Gastroesophageal sphincter (tissue), 3 donors: ENCODE results near the gene TXNDC17.

Experiments
- POLR2A ChIP-seq, 2 donors: fragments of 450-650 bp; IDR thresholded peaks; one replicate each; pipeline ENCODE4 v1.6.1; 2017; ENCODE audit warnings: antibody characterized with exemption in 2 of 2, mild to moderate bottlenecking in 2 of 2, moderate library complexity in 1 of 2
- POLR2AphosphoS5 ChIP-seq: sonication (generic); formaldehyde crosslinking; IDR thresholded peaks from one replicate; pipeline ENCODE4 v1.6.1; 2017; ENCODE audit warnings: antibody characterized with exemption
- TF ChIP-seq, protein P1 (sequence below), 4 experiments: fragments of 200-600 bp in 2 of 4; fragments of 450-650 bp in 2 of 4; sonication (generic) in 1 of 4; IDR thresholded peaks; one replicate each; pipeline ENCODE4 v1.5.1; 2017 to 2019; ENCODE audit warnings: antibody characterized with exemption in 4 of 4, mild to moderate bottlenecking in 2 of 4, moderate library complexity in 2 of 4

GRCh38 chr17:6633263-6633662, 7.6 kb upstream of the TXNDC17 start:
- TF ChIP-seq, protein P1, sequence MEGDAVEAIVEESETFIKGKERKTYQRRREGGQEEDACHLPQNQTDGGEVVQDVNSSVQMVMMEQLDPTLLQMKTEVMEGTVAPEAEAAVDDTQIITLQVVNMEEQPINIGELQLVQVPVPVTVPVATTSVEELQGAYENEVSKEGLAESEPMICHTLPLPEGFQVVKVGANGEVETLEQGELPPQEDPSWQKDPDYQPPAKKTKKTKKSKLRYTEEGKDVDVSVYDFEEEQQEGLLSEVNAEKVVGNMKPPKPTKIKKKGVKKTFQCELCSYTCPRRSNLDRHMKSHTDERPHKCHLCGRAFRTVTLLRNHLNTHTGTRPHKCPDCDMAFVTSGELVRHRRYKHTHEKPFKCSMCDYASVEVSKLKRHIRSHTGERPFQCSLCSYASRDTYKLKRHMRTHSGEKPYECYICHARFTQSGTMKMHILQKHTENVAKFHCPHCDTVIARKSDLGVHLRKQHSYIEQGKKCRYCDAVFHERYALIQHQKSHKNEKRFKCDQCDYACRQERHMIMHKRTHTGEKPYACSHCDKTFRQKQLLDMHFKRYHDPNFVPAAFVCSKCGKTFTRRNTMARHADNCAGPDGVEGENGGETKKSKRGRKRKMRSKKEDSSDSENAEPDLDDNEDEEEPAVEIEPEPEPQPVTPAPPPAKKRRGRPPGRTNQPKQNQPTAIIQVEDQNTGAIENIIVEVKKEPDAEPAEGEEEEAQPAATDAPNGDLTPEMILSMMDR (IDR thresholded peaks at IDR 0.05): no peak
- TF ChIP-seq POLR2AphosphoS5 (no peak), POLR2A (IDR thresholded peaks at IDR 0.05) (no peak)
